Neutrophil (primary cell): Measurements from ENCODE around the gene DDX46.

Experiments used
- H3K27ac ChIP-seq: fragments of 200-600 bp; sonication (generic); 2 replicates; pipeline ENCODE4 v1.5.1; 2016; ENCODE audit warnings: mild to moderate bottlenecking, moderate library complexity
- H3K27me3 ChIP-seq: fragments of 200-600 bp; sonication (generic); 2 replicates; pipeline ENCODE4 v1.6.0; 2016; ENCODE audit warnings: mild to moderate bottlenecking
- H3K36me3 ChIP-seq: fragments of 200-600 bp; sonication (generic); 2 replicates; pipeline ENCODE4 v1.5.1; 2017
- H3K4me1 ChIP-seq, 2 experiments: fragments of 200-600 bp in 1 of 2; sonication (generic) in 1 of 2; 1 replicate in 1 of 2; 2 replicates in 1 of 2; pipeline versions ENCODE4 v1.5.1 to v1.6.1; 2013 to 2016; ENCODE audit warnings: low read depth in 1 of 2, low read length in 1 of 2, mild to moderate bottlenecking in 1 of 2, moderate library complexity in 1 of 2; ENCODE audit not compliant: control insufficient read depth in 1 of 2, insufficient read depth in 1 of 2
- H3K4me3 ChIP-seq, 2 experiments: fragments of 200-600 bp in 1 of 2; sonication (generic) in 1 of 2; 1 replicate in 1 of 2; 2 replicates in 1 of 2; pipeline ENCODE4 v1.5.1; 2013 to 2016; ENCODE audit warnings: low read depth in 1 of 2, low read length in 1 of 2, mild to moderate bottlenecking in 1 of 2, moderate library complexity in 1 of 2
- H3K9me3 ChIP-seq: fragments of 200-600 bp; sonication (generic); 2 replicates; pipeline ENCODE4 v1.5.1; 2016
- CTCF ChIP-seq: fragments of 200-600 bp; sonication (generic); IDR thresholded peaks from 2 replicates; pipeline ENCODE4 v1.5.1; 2016; ENCODE audit warnings: antibody characterized with exemption

The DDX46 gene

GRCh38 chr5:134777366-134777765 is 18.8 kb downstream of the DDX46 start:
- no peak for TF ChIP-seq CTCF
- Histone ChIP-seq H3K27ac (peak overlapping the region; percentile 65), H3K4me1 (peaks cover 18% of the 10 kb centered on the region in 2 experiments), H3K9me3 (no peaks in the 10 kb centered on the region), H3K36me3 (peaks cover 66% of the 10 kb centered on the region), H3K27me3 (no peaks in the 10 kb centered on the region), H3K4me3 (no peak overlapping the region)

- Histone ChIP-seq H3K9me3 (no peaks in the 10 kb centered on the region), H3K4me1 (no peaks in the 10 kb centered on the region), H3K36me3 (peaks cover 95% of the 10 kb centered on the region), H3K27ac (no peak overlapping the region), H3K4me3 (no peak overlapping the region), H3K27me3 (no peaks in the 10 kb centered on the region)
- no peak for TF ChIP-seq CTCF
These were observed 25.8 kb downstream of the DDX46 start for GRCh38 chr5:134784241-134784920.

GRCh38 chr5:134784946-134785620 is 26.5 kb downstream of the DDX46 start:
- H3K27ac ChIP-seq: no peak overlapping the region
- H3K4me3 ChIP-seq: no peak overlapping the region
- TF ChIP-seq CTCF: no peak
- H3K9me3 ChIP-seq: no peaks in the 10 kb centered on the region
- H3K27me3 ChIP-seq: no peaks in the 10 kb centered on the region
- no peaks in the 10 kb centered on the region for H3K4me1 ChIP-seq
- H3K36me3 ChIP-seq: peaks cover 95% of the 10 kb centered on the region

- TF ChIP-seq CTCF: no peak
- no peak overlapping the region for H3K27ac ChIP-seq
- H3K9me3 ChIP-seq: no peaks in the 10 kb centered on the region
- no peaks in the 10 kb centered on the region for H3K27me3 ChIP-seq
- no peaks in the 10 kb centered on the region for H3K4me1 ChIP-seq
- H3K4me3 ChIP-seq: no peak overlapping the region
- H3K36me3 ChIP-seq: peaks cover 96% of the 10 kb centered on the region
These were observed 29.1 kb downstream of the DDX46 start for GRCh38 chr5:134787692-134788091.

GRCh38 chr5:134791580-134791979 is 33.0 kb downstream of the DDX46 start:
- no peaks in the 10 kb centered on the region for H3K9me3 ChIP-seq
- no peak overlapping the region for H3K4me3 ChIP-seq
- peaks cover 96% of the 10 kb centered on the region for H3K36me3 ChIP-seq
- H3K4me1 ChIP-seq: no peaks in the 10 kb centered on the region
- H3K27me3 ChIP-seq: no peaks in the 10 kb centered on the region
- TF ChIP-seq CTCF: no peak
- H3K27ac ChIP-seq: no peak overlapping the region
